Psoas muscle (tissue), 8 donors: ENCODE data around the gene NT5DC3. TPM values are rescaled to one million over a fixed set of nuclear protein-coding genes. Genes with fewer than 3 reads are reported as not detected.
A peak's percentile ranks its signal among the peaks of the same experiment; 100 is the strongest.

ENCODE experiments used
- ATAC-seq, 4 donors: fragments of 200-7000 bp; cut with Tn5 transposase; one replicate each; pipeline ENCODE4 v1.9.1; 2020; ENCODE audit warnings: moderate library complexity in 3 of 4, mild to moderate bottlenecking in 2 of 4
- DNase-seq, 2 donors: peaks; one replicate each; pipeline ENCODE4 v3.0.0-alpha.2; 2020
- H3K27ac ChIP-seq: fragments of 200-600 bp; one replicate; pipeline ENCODE4 v1.8.0; 2022
- H3K27me3 ChIP-seq, 3 donors: fragments of 200-600 bp in 1 of 3; one replicate each; pipeline versions ENCODE4 v1.6.1 to v1.8.0; 2013 to 2022; ENCODE audit warnings: low read length in 2 of 3, mild to moderate bottlenecking in 2 of 3, moderate library complexity in 1 of 3; ENCODE audit not compliant: insufficient read depth in 3 of 3
- H3K36me3 ChIP-seq, 2 donors: fragments of 200-600 bp in 1 of 2; one replicate each; pipeline versions ENCODE4 v1.6.1 to v1.8.0; 2013 to 2022; ENCODE audit warnings: low read depth in 1 of 2, mild to moderate bottlenecking in 1 of 2, moderate library complexity in 1 of 2; ENCODE audit not compliant: insufficient read depth in 1 of 2
- H3K4me1 ChIP-seq: fragments of 200-600 bp; one replicate; pipeline ENCODE4 v1.8.0; 2022
- H3K4me3 ChIP-seq: fragments of 200-600 bp; one replicate; pipeline ENCODE4 v1.8.0; 2022; ENCODE audit warnings: mild to moderate bottlenecking
- H3K9me3 ChIP-seq: fragments of 200-600 bp; one replicate; pipeline ENCODE4 v1.8.0; 2022
- CTCF ChIP-seq: fragments of 200-600 bp; IDR thresholded peaks from one replicate; pipeline ENCODE4 v1.8.0; 2022; ENCODE audit warnings: antibody characterized with exemption
- WGBS, 3 donors: extraction: QIAGEN DNeasy Blood & Tissue Kit; methylation state at CpG; one replicate each; pipeline versions ENCODE4 v1.1.6 to v1.1.7; 2013; 5-methylcytosine and 5-hydroxymethylcytosine counted together
- intact Hi-C, 2 donors: fragments of 100-400 bp; cut with DNase I; formaldehyde crosslinking; loops; one replicate each; pipeline versions ENCODE4 v1.11.0 to v1.14.2; 2022
- polyA plus RNA-seq, 3 donors: library from polyadenylated mRNA; stranded (reverse); fragments of 200-250 nt; gene quantifications; one replicate each; pipeline ENCODE4 v1.2.3, GENCODE V29; 2013
- total RNA-seq, 4 donors: library from RNA; stranded (reverse); fragmentation: NEBNext Ultra II Directional in 2 of 4; extraction: Animal tissue kit (Norgen Biotek cat#: 25700) in 2 of 4; gene quantifications; one replicate each; pipeline versions ENCODE4 v1.2.1 to v1.2.4, GENCODE V29; 2021 to 2023
- donor health status: healthy with polysubstance abuse.
- donor health status: DM: no; HTN: no; CAD: no; lungs with moderate emphysema.
- donor health status: Bipolar disorder and iron deficiency.
- donor health status: healthy.
- donor health status: DM: yes; HTN: yes; CAD: no.
- donor health status: DM: no; HTN: no; CAD: no.
- donor health status: DM: no; HTN: no; CAD: no.
- donor health status: DM: yes; HTN: yes; CAD: no.

Gene NT5DC3
- total and polyA plus RNA-seq, 7 donors: 5.2 to 64.2 (median 16.2) TPM

- TF ChIP-seq CTCF: no peak
- 34 to 40% (median 37%) methylated on average over 6 of the region's 6 CpGs for WGBS, 3 donors
- intact Hi-C loops: no loop called here
- Histone ChIP-seq H3K27ac (peak overlapping the region; percentile 5), H3K27me3 (no peaks in the 10 kb centered on the region), H3K9me3 (no peaks in the 10 kb centered on the region), H3K36me3 (peaks cover 1 to 9% of the 10 kb centered on the region in 2 donors), H3K4me1 (peaks cover 29% of the 10 kb centered on the region), H3K4me3 (no peak overlapping the region)
- DNase-seq (no peak), ATAC-seq (peak; percentile 39 to 66 (median 52))
Observed at GRCh38 chr12:103808239-103808880, 32.7 kb downstream of the NT5DC3 start.

GRCh38 chr12:103807561-103808238 is 33.3 kb downstream of the NT5DC3 start:
- peaks cover 33% of the 10 kb centered on the region for H3K4me1 ChIP-seq
- H3K36me3 ChIP-seq: peaks cover 0 to 9% of the 10 kb centered on the region in 2 donors
- TF ChIP-seq CTCF: no peak
- peak in 2 of 4 donors; percentile 14 to 15 for ATAC-seq
- intact Hi-C loops: no loop called here
- no peak for DNase-seq
- peak overlapping the region; percentile 5 for H3K27ac ChIP-seq
- no peaks in the 10 kb centered on the region for H3K27me3 ChIP-seq
- no peaks in the 10 kb centered on the region for H3K9me3 ChIP-seq
- 73 to 85% (median 83%) methylated on average over 9 of the region's 9 CpGs for WGBS, 3 donors
- no peak overlapping the region for H3K4me3 ChIP-seq

GRCh38 chr12:103806803-103807202 is 34.2 kb downstream of the NT5DC3 start:
- ATAC-seq (no peak), DNase-seq (no peak)
- no peaks in the 10 kb centered on the region for H3K27me3 ChIP-seq
- 88 to 93% (median 92%) methylated on average over 4 of the region's 4 CpGs for WGBS, 3 donors
- TF ChIP-seq CTCF: no peak
- H3K27ac ChIP-seq: no peak overlapping the region
- no peak overlapping the region for H3K4me3 ChIP-seq
- intact Hi-C loops: no loop called here
- peaks cover 42% of the 10 kb centered on the region for H3K4me1 ChIP-seq
- peaks cover 0 to 9% of the 10 kb centered on the region in 2 donors for H3K36me3 ChIP-seq
- H3K9me3 ChIP-seq: no peaks in the 10 kb centered on the region

- Histone ChIP-seq H3K9me3 (no peaks in the 10 kb centered on the region), H3K4me3 (no peak overlapping the region), H3K36me3 (peaks cover 0 to 9% of the 10 kb centered on the region in 2 donors), H3K27ac (no peak overlapping the region), H3K27me3 (no peaks in the 10 kb centered on the region), H3K4me1 (peaks cover 52% of the 10 kb centered on the region)
- WGBS, 3 donors: 86 to 93% (median 87%) methylated on average over 5 of the region's 5 CpGs
- intact Hi-C loops: no loop called here
- TF ChIP-seq CTCF: no peak
- DNase-seq: no peak
- ATAC-seq: no peak
Observed at GRCh38 chr12:103805655-103806360, 35.2 kb downstream of the NT5DC3 start.
